HCT116 (cell line): Measurements from ENCODE around the gene CHST15. TPM values are rescaled to one million over a fixed set of nuclear protein-coding genes. Genes with fewer than 3 reads are reported as not detected.

ENCODE experiments used
- ATAC-seq: fragments of 200-7000 bp; cut with Tn5 transposase; 2 replicates; pipeline ENCODE4 v1.9.1; 2020; ENCODE audit warnings: mild to moderate bottlenecking, moderate library complexity
- BruUV-seq: library from RNA; stranded (reverse); fragments of 400-500 nt; replicated peaks from 2 replicates; lab custom pipeline; 2021; lab: Mats Ljungman, UMichigan
- CTCF ChIA-PET: fragments of 300-600 bp; sonication (Branson Sonifier 250); formaldehyde crosslinking; loops from one replicate; lab custom pipeline; 2021; ENCODE audit warnings: antibody characterized with exemption; lab: Charles Lee
- POLR2A ChIA-PET: fragments of 300-600, 350-600 bp; sonication (Branson Sonifier 250); formaldehyde crosslinking; loops from one replicate; lab custom pipeline; 2021; ENCODE audit warnings: antibody characterized with exemption; lab: Charles Lee
- RAD21 ChIA-PET, 2 experiments: fragments of 300-600 bp; sonication (Branson Sonifier 250); formaldehyde crosslinking; loops; one replicate each; lab custom pipeline; 2023; ENCODE audit warnings: low total read pairs in 2 of 2; ENCODE audit not compliant: uncharacterized antibody in 2 of 2, unreplicated experiment in 2 of 2, low non-redundant PET in 1 of 2; lab: Charles Lee
- DNase-seq: peaks from one replicate; pipeline ENCODE4 v3.0.0-alpha.2; 2010; ENCODE audit warnings: low read depth, low spot score
- H2AFZ ChIP-seq: fragments of 200-600 bp; shearing (Covaris generic), sonication (generic); 2 replicates; pipeline ENCODE4 v1.6.1; 2017; ENCODE audit warnings: low read depth, mixed run types, mixed read lengths, antibody characterized with exemption, low read length; ENCODE audit not compliant: poor library complexity, severe bottlenecking
- H3K27ac ChIP-seq: 2 replicates; pipeline ENCODE4 v1.5.1; 2012; ENCODE audit warnings: low read depth, low read length
- H3K27me3 ChIP-seq: fragments of 200-600 bp; sonication (generic); 2 replicates; pipeline ENCODE4 v1.6.1; 2016; ENCODE audit warnings: mixed run types, low read length, mixed read lengths; ENCODE audit not compliant: insufficient read depth
- H3K36me3 ChIP-seq, 2 experiments: fragments of 200-500 bp in 1 of 2; fragments of 200-600 bp in 1 of 2; sonication (Bioruptor generic) in 1 of 2; sonication (generic) in 1 of 2; 2 replicates each; pipeline versions ENCODE4 v1.5.1 to v1.6.1; 2014 to 2016; ENCODE audit warnings: low read length in 2 of 2, inconsistent platforms in 1 of 2, mixed read lengths in 1 of 2, mixed run types in 1 of 2; ENCODE audit not compliant: insufficient read depth in 2 of 2, control insufficient read depth in 1 of 2
- H3K4me1 ChIP-seq, 2 experiments: fragments of 200-600 bp in 1 of 2; sonication (generic) in 1 of 2; 2 replicates each; pipeline versions ENCODE4 v1.5.1 to v1.6.1; 2012 to 2017; ENCODE audit warnings: low read length in 2 of 2, inconsistent platforms in 1 of 2, mild to moderate bottlenecking in 1 of 2, mixed read lengths in 1 of 2, mixed run types in 1 of 2, moderate library complexity in 1 of 2; ENCODE audit not compliant: insufficient read depth in 2 of 2, control insufficient read depth in 1 of 2
- H3K4me2 ChIP-seq: fragments of 200-600 bp; sonication (generic); 2 replicates; pipeline ENCODE4 v1.6.1; 2017; ENCODE audit warnings: mixed run types, low read length, mixed read lengths
- H3K4me3 ChIP-seq, 2 experiments: fragments of 200-600 bp in 1 of 2; sonication (generic) in 1 of 2; replicated peaks in 1 of 2; 2 replicates each; pipeline ENCODE4 v1.5.1; 2011 to 2016; ENCODE audit warnings: low read length in 2 of 2, control low read depth in 1 of 2, low read depth in 1 of 2, mild to moderate bottlenecking in 1 of 2, mixed read lengths in 1 of 2, mixed run types in 1 of 2
- H3K79me2 ChIP-seq: fragments of 200-600 bp; sonication (generic); 2 replicates; pipeline ENCODE4 v1.6.1; 2017; ENCODE audit warnings: mild to moderate bottlenecking, mixed run types, low read length, moderate library complexity, mixed read lengths; ENCODE audit not compliant: insufficient read depth
- H3K9ac ChIP-seq: fragments of 200-600 bp; sonication (generic); 2 replicates; pipeline ENCODE4 v1.6.1; 2016; ENCODE audit warnings: low read length, mixed read lengths
- H3K9me2 ChIP-seq: fragments of 200-600 bp; sonication (generic), shearing (Covaris generic); 2 replicates; pipeline ENCODE4 v1.6.1; 2017; ENCODE audit warnings: mixed run types, mild to moderate bottlenecking, moderate library complexity; ENCODE audit not compliant: insufficient read depth
- H3K9me3 ChIP-seq, 2 experiments: fragments of 200-500 bp in 1 of 2; fragments of 200-600 bp in 1 of 2; sonication (Bioruptor generic) in 1 of 2; sonication (generic) in 1 of 2; 2 replicates each; pipeline ENCODE4 v1.6.1; 2014 to 2017; ENCODE audit warnings: low read length in 2 of 2, mixed read lengths in 2 of 2, inconsistent platforms in 1 of 2, low read depth in 1 of 2, mild to moderate bottlenecking in 1 of 2, mixed run types in 1 of 2, moderate library complexity in 1 of 2; ENCODE audit not compliant: control insufficient read depth in 1 of 2, insufficient read depth in 1 of 2
- H4K20me1 ChIP-seq: fragments of 200-600 bp; sonication (generic), shearing (Covaris generic); 2 replicates; pipeline ENCODE4 v1.6.1; 2017; ENCODE audit warnings: mixed run types, mild to moderate bottlenecking, moderate library complexity; ENCODE audit not compliant: insufficient read depth
- ATF3 ChIP-seq: IDR thresholded peaks from 2 replicates; pipeline ENCODE4 v1.6.1; 2012
- CBX3 ChIP-seq: IDR thresholded peaks from 2 replicates; pipeline ENCODE4 v1.6.1; 2012; ENCODE audit warnings: low read depth
- CEBPB ChIP-seq: IDR thresholded peaks from 2 replicates; pipeline ENCODE4 v1.6.1; 2012; ENCODE audit warnings: low read depth
- EGR1 ChIP-seq: IDR thresholded peaks from 2 replicates; pipeline ENCODE4 v1.6.1; 2012; ENCODE audit warnings: low read depth
- ELF1 ChIP-seq: IDR thresholded peaks from 2 replicates; pipeline ENCODE4 v1.6.1; 2012; ENCODE audit warnings: low read depth, borderline replicate concordance
- EZH2 ChIP-seq: fragments of 200-600 bp; sonication (generic); IDR thresholded peaks from 2 replicates; pipeline ENCODE4 v1.6.1; 2017; ENCODE audit warnings: antibody characterized with exemption, mixed run types
- EZH2phosphoT487 ChIP-seq: fragments of 200-600 bp; IDR thresholded peaks from 2 replicates; pipeline ENCODE4 v1.6.1; 2018; ENCODE audit warnings: antibody characterized with exemption, borderline replicate concordance
- JUND ChIP-seq: IDR thresholded peaks from 2 replicates; pipeline ENCODE4 v1.6.1; 2012
- MAX ChIP-seq: IDR thresholded peaks from 2 replicates; pipeline ENCODE4 v1.6.1; 2012
- POLR2AphosphoS5 ChIP-seq: IDR thresholded peaks from 2 replicates; pipeline ENCODE4 v1.6.1; 2011; ENCODE audit warnings: mild to moderate bottlenecking, low read depth, low read length, moderate library complexity
- RAD21 ChIP-seq: IDR thresholded peaks from 2 replicates; pipeline ENCODE4 v1.6.1; 2012; ENCODE audit warnings: low read depth, mild to moderate bottlenecking
- REST ChIP-seq: IDR thresholded peaks from 2 replicates; pipeline ENCODE4 v1.6.1; 2012; ENCODE audit warnings: low read depth
- SIN3A ChIP-seq: IDR thresholded peaks from 2 replicates; pipeline ENCODE4 v1.6.1; 2012; ENCODE audit warnings: low read depth
- SRF ChIP-seq: IDR thresholded peaks from 2 replicates; pipeline ENCODE4 v1.6.1; 2012; ENCODE audit warnings: low read depth
- TCF7L2 ChIP-seq: IDR thresholded peaks from 2 replicates; pipeline ENCODE4 v1.7.0; 2011; ENCODE audit warnings: borderline replicate concordance, inconsistent platforms; ENCODE audit not compliant: insufficient read depth, insufficient read length; ENCODE audit errors: extremely low read depth
- ZBTB33 ChIP-seq: IDR thresholded peaks from 2 replicates; pipeline ENCODE4 v1.6.1; 2011; ENCODE audit warnings: mild to moderate bottlenecking, low read length, moderate library complexity; ENCODE audit not compliant: insufficient replicate concordance; ENCODE audit errors: extremely low read depth
- ZFX ChIP-seq: fragments of 450-650 bp; IDR thresholded peaks from 2 replicates; pipeline ENCODE4 v1.6.1; 2017
- intact Hi-C: fragments of 100-400 bp; cut with micrococcal nuclease; formaldehyde crosslinking; loops from 2 replicates; pipeline ENCODE4 v1.10.0; 2022
- total RNA-seq: library from RNA; stranded (reverse); gene quantifications from one replicate; pipeline ENCODE4 v1.2.1, GENCODE V29; 2021; ENCODE audit not compliant: unreplicated experiment

CHST15 gene
- total RNA-seq, 1 experiment from 2014 or later, result 47.2 TPM

GRCh38 chr10:124037286-124037685 lies 56.1 kb downstream of the CHST15 start:
- BruUV-seq, result no TSS peak

More at GRCh38 chr10:124037286-124037685, 56.1 kb downstream of the CHST15 start:
- intact Hi-C loops, result no loop called here
- TF ChIP-seq POLR2AphosphoS5, result no peak
- no peak for TF ChIP-seq REST
- TF ChIP-seq SIN3A, result no peak
- TF ChIP-seq ELF1, result no peak
- no peak for TF ChIP-seq ZFX
- TF ChIP-seq MAX, result no peak
- TF ChIP-seq EZH2, result no peak
- TF ChIP-seq EGR1, result no peak
- no peak for TF ChIP-seq ATF3
- no peak for TF ChIP-seq CBX3
- TF ChIP-seq EZH2phosphoT487, result no peak
- no peak for TF ChIP-seq RAD21
- TF ChIP-seq TCF7L2, result no peak
- no peak for TF ChIP-seq ZBTB33
- TF ChIP-seq JUND, result no peak
- no peak for TF ChIP-seq SRF
- TF ChIP-seq CEBPB, result no peak
- H4K20me1 ChIP-seq, result no peaks in the 10 kb centered on the region
- H3K4me1 ChIP-seq, result peaks cover 0 to 9% of the 10 kb centered on the region in 2 experiments; a peak in 1 of 4 replicates
- no peak overlapping the region for H3K9ac ChIP-seq
- ChIA-PET POLR2A (no interaction called here), CTCF (no interaction called here), RAD21 (no interaction called here)
- H3K79me2 ChIP-seq, result no peaks in the 10 kb centered on the region
- no peaks in the 10 kb centered on the region for H3K9me2 ChIP-seq
- no peak overlapping the region for H3K4me3 ChIP-seq
- no peak overlapping the region for H3K27ac ChIP-seq
- H3K9me3 ChIP-seq, result no peaks in the 10 kb centered on the region
- no peak overlapping the region for H3K4me2 ChIP-seq
- ATAC-seq, result no peak
- peaks cover 26 to 32% of the 10 kb centered on the region in 2 experiments for H3K36me3 ChIP-seq
- no peaks in the 10 kb centered on the region for H3K27me3 ChIP-seq
- no peak overlapping the region for H2AFZ ChIP-seq
- no peak for DNase-seq
